Measurements from ENCODE around the gene RASSF6. TPM values are rescaled to one million over a fixed set of nuclear protein-coding genes. Genes with fewer than 3 reads are reported as not detected.

The RASSF6 gene
- total RNA-seq, 1 donor from 2014 or later = not detected

DNA sequence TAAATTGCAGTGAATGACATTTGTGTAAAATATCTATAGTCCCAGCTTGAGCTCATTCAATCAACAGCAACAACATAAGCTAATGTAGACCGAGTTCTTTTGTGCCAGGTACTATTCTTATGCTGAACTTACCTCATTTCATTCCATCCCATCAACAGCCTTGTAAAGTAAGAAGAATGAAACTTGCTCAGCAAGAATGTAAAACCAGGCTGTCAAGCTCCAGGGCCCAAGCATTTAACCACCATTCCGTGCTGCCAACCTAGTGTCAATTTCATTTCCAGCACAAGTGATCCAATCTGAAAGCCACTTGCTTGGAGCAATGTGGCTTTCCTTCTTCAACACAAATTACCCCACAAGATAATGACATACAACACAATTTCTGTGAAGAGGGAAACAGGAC, 36.6 kb downstream of the RASSF6 start:
- no peak for DNase-seq (ENCODE audit: low spot score)
- no peaks in the 10 kb centered on the region for H3K79me2 ChIP-seq (ENCODE audit: low read depth)
- no peak overlapping the region for H3K4me2 ChIP-seq
- no peaks in the 10 kb centered on the region for H3F3A ChIP-seq (ENCODE audit: low read depth)
- Mint-ChIP-seq H3K36me3 (no peaks in the 10 kb centered on the region), H3K27me3 (ENCODE audit: insufficient read depth, low read depth) (no peaks in the 10 kb centered on the region), H3K4me1 (no peaks in the 10 kb centered on the region), H3K4me3 (no peak overlapping the region), H3K27ac (no peak overlapping the region), H3K9me3 (no peaks in the 10 kb centered on the region)
- no peaks in the 10 kb centered on the region for H3K4me1 ChIP-seq
- no peak overlapping the region for H3K4me3 ChIP-seq
- H3K36me3 ChIP-seq = no peaks in the 10 kb centered on the region
- H3K9ac ChIP-seq = no peak overlapping the region
- H2AFZ ChIP-seq (replicated peaks) = no peak overlapping the region
- no peak for TF ChIP-seq EZH2 (IDR thresholded peaks at IDR 0.05)
- no peak for TF ChIP-seq EZH2phosphoT487 (IDR thresholded peaks at IDR 0.05)
- H3K9me3 ChIP-seq (ENCODE audit: low read depth) = no peaks in the 10 kb centered on the region
- no peaks in the 10 kb centered on the region for H3K27me3 ChIP-seq
- no peaks in the 10 kb centered on the region for H4K20me1 ChIP-seq (ENCODE audit: low read depth)
- no peak overlapping the region for H3K27ac ChIP-seq

GRCh38 chr4:73577371-73577770, 42.9 kb downstream of the RASSF6 start:
- no peaks in the 10 kb centered on the region for H4K20me1 ChIP-seq (ENCODE audit: low read depth)
- H3K4me1 ChIP-seq = peaks cover 11% of the 10 kb centered on the region
- TF ChIP-seq EZH2 (IDR thresholded peaks at IDR 0.05) (no peak), EZH2phosphoT487 (IDR thresholded peaks at IDR 0.05) (no peak), CTCF (IDR thresholded peaks at IDR 0.05) (no peak)
- Mint-ChIP-seq H3K27ac (no peak overlapping the region), H3K27me3 (ENCODE audit: insufficient read depth, low read depth) (no peaks in the 10 kb centered on the region), H3K4me3 (no peak overlapping the region), H3K9me3 (no peaks in the 10 kb centered on the region), H3K36me3 (no peaks in the 10 kb centered on the region), H3K4me1 (peaks cover 14% of the 10 kb centered on the region)
- H3K27me3 ChIP-seq = no peaks in the 10 kb centered on the region
- no peaks in the 10 kb centered on the region for H3K9me3 ChIP-seq (ENCODE audit: low read depth)
- no peak overlapping the region for H3K9ac ChIP-seq
- DNase-seq (ENCODE audit: low spot score) = no peak
- no peaks in the 10 kb centered on the region for H3F3A ChIP-seq (ENCODE audit: low read depth)
- no peak overlapping the region for H3K4me2 ChIP-seq
- no peak overlapping the region for H2AFZ ChIP-seq (replicated peaks)
- no peaks in the 10 kb centered on the region for H3K79me2 ChIP-seq (ENCODE audit: low read depth)
- H3K36me3 ChIP-seq = no peaks in the 10 kb centered on the region
- no peak overlapping the region for H3K27ac ChIP-seq
- no peak overlapping the region for H3K4me3 ChIP-seq

GRCh38 chr4:73576381-73576780, 43.9 kb downstream of the RASSF6 start:
- H3K4me3 ChIP-seq = no peak overlapping the region
- peaks cover 11% of the 10 kb centered on the region for H3K4me1 ChIP-seq
- no peak for DNase-seq (ENCODE audit: low spot score)
- no peaks in the 10 kb centered on the region for H3F3A ChIP-seq (ENCODE audit: low read depth)
- H3K9me3 ChIP-seq (ENCODE audit: low read depth) = no peaks in the 10 kb centered on the region
- H4K20me1 ChIP-seq (ENCODE audit: low read depth) = no peaks in the 10 kb centered on the region
- TF ChIP-seq CTCF (IDR thresholded peaks at IDR 0.05) = no peak
- no peak for TF ChIP-seq EZH2 (IDR thresholded peaks at IDR 0.05)
- TF ChIP-seq EZH2phosphoT487 (IDR thresholded peaks at IDR 0.05) = no peak
- Mint-ChIP-seq H3K4me3 (no peak overlapping the region), H3K27me3 (ENCODE audit: insufficient read depth, low read depth) (no peaks in the 10 kb centered on the region), H3K4me1 (peaks cover 14% of the 10 kb centered on the region), H3K9me3 (no peaks in the 10 kb centered on the region), H3K36me3 (no peaks in the 10 kb centered on the region), H3K27ac (no peak overlapping the region)
- no peak overlapping the region for H2AFZ ChIP-seq (replicated peaks)
- H3K4me2 ChIP-seq = no peak overlapping the region
- no peaks in the 10 kb centered on the region for H3K36me3 ChIP-seq
- H3K27me3 ChIP-seq = no peaks in the 10 kb centered on the region
- H3K9ac ChIP-seq = no peak overlapping the region
- H3K27ac ChIP-seq = no peak overlapping the region
- H3K79me2 ChIP-seq (ENCODE audit: low read depth) = no peaks in the 10 kb centered on the region

DNA sequence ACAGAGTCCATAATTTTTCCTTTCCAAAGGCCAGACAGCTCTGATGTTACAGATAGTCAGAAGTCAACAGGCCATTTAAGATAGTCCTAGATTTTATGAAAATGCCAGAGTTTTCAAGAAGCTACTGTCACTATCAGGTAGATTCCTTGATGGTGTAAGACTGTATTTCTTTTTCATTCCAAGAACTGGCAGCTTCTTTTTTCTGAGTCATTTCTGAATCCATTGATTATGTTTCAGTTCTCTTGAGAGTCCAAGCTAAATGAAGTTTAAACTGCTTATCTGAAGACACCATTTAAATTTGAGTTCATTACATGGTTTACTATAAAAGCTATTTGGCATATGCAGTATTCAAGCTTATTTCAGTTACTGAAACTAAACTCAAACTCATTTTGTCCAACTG, 44.6 kb downstream of the RASSF6 start:
- H3K27me3 ChIP-seq = no peaks in the 10 kb centered on the region
- no peak overlapping the region for H3K27ac Mint-ChIP-seq
- no peak for TF ChIP-seq CTCF (IDR thresholded peaks at IDR 0.05)
- TF ChIP-seq EZH2phosphoT487 (IDR thresholded peaks at IDR 0.05) = no peak
- no peak for TF ChIP-seq EZH2 (IDR thresholded peaks at IDR 0.05)
- peaks cover 14% of the 10 kb centered on the region for H3K4me1 Mint-ChIP-seq
- no peak overlapping the region for H2AFZ ChIP-seq (replicated peaks)
- H3K9me3 Mint-ChIP-seq = no peaks in the 10 kb centered on the region
- H3K79me2 ChIP-seq (ENCODE audit: low read depth) = no peaks in the 10 kb centered on the region
- H3K27ac ChIP-seq = no peak overlapping the region
- H3K36me3 ChIP-seq = no peaks in the 10 kb centered on the region
- no peak overlapping the region for H3K4me3 Mint-ChIP-seq
- H3K27me3 Mint-ChIP-seq (ENCODE audit: insufficient read depth, low read depth) = no peaks in the 10 kb centered on the region
- H3K4me3 ChIP-seq = no peak overlapping the region
- H3K4me1 ChIP-seq = peaks cover 11% of the 10 kb centered on the region
- H3K9me3 ChIP-seq (ENCODE audit: low read depth) = no peaks in the 10 kb centered on the region
- no peaks in the 10 kb centered on the region for H4K20me1 ChIP-seq (ENCODE audit: low read depth)
- H3K36me3 Mint-ChIP-seq = no peaks in the 10 kb centered on the region
- DNase-seq (ENCODE audit: low spot score) = no peak
- no peak overlapping the region for H3K4me2 ChIP-seq
- H3F3A ChIP-seq (ENCODE audit: low read depth) = no peaks in the 10 kb centered on the region
- no peak overlapping the region for H3K9ac ChIP-seq

All from neural progenitor cell (in vitro differentiated cells).